Activated CD8-positive, alpha-beta T cell treated with anti-CD3 and anti-CD28 coated beads for 36 hours (primary cell): ENCODE measurements around the gene BAIAP3. TPM values are rescaled to one million over a fixed set of nuclear protein-coding genes. Genes with fewer than 3 reads are reported as not detected.

Experiments
- ATAC-seq: fragments of 200-7000 bp; cut with Tn5 transposase; one replicate; pipeline ENCODE4 v1.10.0; 2021; ENCODE audit warnings: mild to moderate bottlenecking, moderate library complexity
- CTCF ChIA-PET: fragments of 350-600 bp; sonication (Branson Sonifier 250); formaldehyde crosslinking; loops from one replicate; lab custom pipeline; 2021; ENCODE audit warnings: antibody characterized with exemption; lab: Charles Lee
- POLR2A ChIA-PET: fragments of 350-600 bp; sonication (Branson Sonifier 250); formaldehyde crosslinking; loops from one replicate; lab custom pipeline; 2021; ENCODE audit warnings: antibody characterized with exemption; lab: Charles Lee
- DNase-seq: peaks from one replicate; pipeline ENCODE4 v3.0.0-alpha.2; 2020
- H3K27ac Mint-ChIP-seq: one replicate; pipeline ENCODE4 v1.8.0; 2021; ENCODE audit warnings: mild to moderate bottlenecking, mixed read lengths
- H3K27me3 Mint-ChIP-seq: one replicate; pipeline ENCODE4 v1.8.0; 2021; ENCODE audit warnings: mixed read lengths
- H3K36me3 Mint-ChIP-seq: one replicate; pipeline ENCODE4 v1.8.0; 2021; ENCODE audit warnings: low read depth, mixed read lengths
- H3K4me1 Mint-ChIP-seq: one replicate; pipeline ENCODE4 v1.8.0; 2021; ENCODE audit warnings: low read depth, mixed read lengths
- H3K4me3 Mint-ChIP-seq: one replicate; pipeline ENCODE4 v1.8.0; 2021; ENCODE audit warnings: mild to moderate bottlenecking, moderate library complexity, mixed read lengths
- H3K9me3 Mint-ChIP-seq: one replicate; pipeline ENCODE4 v1.8.0; 2021; ENCODE audit warnings: mixed read lengths
- intact Hi-C: fragments of 100-400 bp; cut with micrococcal nuclease; formaldehyde crosslinking; loops from one replicate; pipeline ENCODE4 v1.10.0; 2022
- total RNA-seq, 2 experiments: library from RNA; stranded (reverse); gene quantifications; one replicate each; pipeline ENCODE4 v1.2.3, GENCODE V29; 2021
- TF ChIP-seq, protein P1 (sequence below): fragments of 200-600 bp; IDR thresholded peaks from one replicate; pipeline ENCODE4 v1.8.0; 2022; ENCODE audit warnings: antibody characterized with exemption, mild to moderate bottlenecking

BAIAP3 gene
- total RNA-seq, 2 experiments from 2014 or later, result 0.27 to 0.68 TPM

DNA sequence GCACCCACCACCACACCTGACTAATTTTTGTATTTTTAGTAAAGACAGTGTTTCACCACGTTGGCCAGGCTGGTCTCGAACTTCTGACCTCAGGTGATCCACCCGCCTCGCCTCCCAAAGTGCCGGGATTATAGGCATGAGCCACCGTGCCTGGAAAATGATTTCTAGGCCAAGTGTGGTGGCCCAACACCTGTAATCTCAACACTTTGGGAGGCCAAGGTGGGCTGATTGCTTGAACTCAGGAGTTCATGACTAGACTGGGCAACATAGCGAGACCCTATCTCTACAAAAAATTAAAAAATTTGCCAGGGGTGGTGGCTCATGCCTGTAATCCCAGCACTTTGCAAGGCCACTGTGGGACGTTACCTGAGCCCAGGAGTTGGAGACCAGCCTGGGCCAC is 11.0 kb upstream of the BAIAP3 start:
- no peak for DNase-seq
- ATAC-seq, result no peak
- intact Hi-C loops, result no loop called here
- no peak overlapping the region for H3K27ac Mint-ChIP-seq
- CTCF ChIA-PET, result no interaction called here
- H3K4me3 Mint-ChIP-seq, result no peak overlapping the region
- no peaks in the 10 kb centered on the region for H3K9me3 Mint-ChIP-seq
- H3K27me3 Mint-ChIP-seq, result no peaks in the 10 kb centered on the region
- H3K36me3 Mint-ChIP-seq, result peaks cover 39% of the 10 kb centered on the region
- H3K4me1 Mint-ChIP-seq, result no peaks in the 10 kb centered on the region
- TF ChIP-seq, protein P1, sequence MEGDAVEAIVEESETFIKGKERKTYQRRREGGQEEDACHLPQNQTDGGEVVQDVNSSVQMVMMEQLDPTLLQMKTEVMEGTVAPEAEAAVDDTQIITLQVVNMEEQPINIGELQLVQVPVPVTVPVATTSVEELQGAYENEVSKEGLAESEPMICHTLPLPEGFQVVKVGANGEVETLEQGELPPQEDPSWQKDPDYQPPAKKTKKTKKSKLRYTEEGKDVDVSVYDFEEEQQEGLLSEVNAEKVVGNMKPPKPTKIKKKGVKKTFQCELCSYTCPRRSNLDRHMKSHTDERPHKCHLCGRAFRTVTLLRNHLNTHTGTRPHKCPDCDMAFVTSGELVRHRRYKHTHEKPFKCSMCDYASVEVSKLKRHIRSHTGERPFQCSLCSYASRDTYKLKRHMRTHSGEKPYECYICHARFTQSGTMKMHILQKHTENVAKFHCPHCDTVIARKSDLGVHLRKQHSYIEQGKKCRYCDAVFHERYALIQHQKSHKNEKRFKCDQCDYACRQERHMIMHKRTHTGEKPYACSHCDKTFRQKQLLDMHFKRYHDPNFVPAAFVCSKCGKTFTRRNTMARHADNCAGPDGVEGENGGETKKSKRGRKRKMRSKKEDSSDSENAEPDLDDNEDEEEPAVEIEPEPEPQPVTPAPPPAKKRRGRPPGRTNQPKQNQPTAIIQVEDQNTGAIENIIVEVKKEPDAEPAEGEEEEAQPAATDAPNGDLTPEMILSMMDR, result no peak
- POLR2A ChIA-PET, result no interaction called here

DNA sequence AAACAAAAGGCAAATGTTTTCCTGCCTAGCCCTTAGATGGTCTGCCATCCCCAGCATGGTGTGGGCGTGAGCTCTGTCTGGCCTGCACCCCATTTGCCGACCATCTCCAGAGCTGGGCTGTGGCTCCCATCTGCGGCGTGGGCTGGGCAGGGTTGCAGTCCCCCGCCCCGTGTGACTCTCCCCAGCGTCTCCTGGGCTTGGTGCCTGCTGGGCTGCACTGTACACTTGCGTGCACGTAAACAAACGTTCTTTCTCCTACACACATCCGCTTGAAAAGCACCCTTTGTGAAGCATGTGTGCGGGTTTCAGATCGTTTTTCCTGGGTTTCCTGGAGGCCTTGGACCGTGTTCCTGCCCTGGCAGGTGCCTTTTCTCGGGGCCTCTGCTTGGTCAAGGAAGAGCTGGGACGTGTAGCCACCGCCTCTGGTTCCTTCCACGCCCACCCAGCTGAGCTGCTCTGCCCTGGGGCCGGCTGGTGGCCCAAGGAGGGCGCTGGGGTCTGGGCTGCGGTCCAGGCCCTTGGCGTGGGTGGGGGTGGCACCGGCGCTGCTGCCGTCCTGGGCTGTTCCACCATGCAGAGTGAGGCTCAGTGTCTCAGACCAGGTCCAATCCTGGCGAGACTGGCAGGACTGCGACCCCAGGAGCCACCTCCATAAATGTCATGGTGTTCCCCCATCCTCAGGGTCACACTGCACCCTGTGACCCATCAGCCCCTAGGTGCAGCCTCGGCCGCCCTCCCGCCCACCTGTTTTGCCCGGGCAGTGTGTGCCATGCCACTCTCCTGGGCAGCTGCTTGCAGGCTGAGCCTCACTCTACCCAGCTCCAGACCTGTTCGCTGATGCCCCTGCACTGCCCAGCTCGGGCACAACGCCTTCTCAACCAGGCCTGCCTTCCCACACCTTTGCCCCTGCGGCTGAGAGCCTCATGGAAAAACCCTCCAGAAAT is 9.9 kb upstream of the BAIAP3 start:
- DNase-seq (no peak), ATAC-seq (no peak)
- Mint-ChIP-seq H3K27ac (no peak overlapping the region), H3K9me3 (no peaks in the 10 kb centered on the region), H3K36me3 (peaks cover 30% of the 10 kb centered on the region), H3K27me3 (no peaks in the 10 kb centered on the region), H3K4me1 (no peaks in the 10 kb centered on the region), H3K4me3 (no peak overlapping the region)
- intact Hi-C loops, result no loop called here
- ChIA-PET POLR2A (interaction anchor here (1.5 kb wide), 1 partner anchor 13 kb away, joined by 3 read pairs; no protein-coding TSS in a partner anchor), CTCF (no interaction called here)
- TF ChIP-seq, protein P1, result no peak

DNA sequence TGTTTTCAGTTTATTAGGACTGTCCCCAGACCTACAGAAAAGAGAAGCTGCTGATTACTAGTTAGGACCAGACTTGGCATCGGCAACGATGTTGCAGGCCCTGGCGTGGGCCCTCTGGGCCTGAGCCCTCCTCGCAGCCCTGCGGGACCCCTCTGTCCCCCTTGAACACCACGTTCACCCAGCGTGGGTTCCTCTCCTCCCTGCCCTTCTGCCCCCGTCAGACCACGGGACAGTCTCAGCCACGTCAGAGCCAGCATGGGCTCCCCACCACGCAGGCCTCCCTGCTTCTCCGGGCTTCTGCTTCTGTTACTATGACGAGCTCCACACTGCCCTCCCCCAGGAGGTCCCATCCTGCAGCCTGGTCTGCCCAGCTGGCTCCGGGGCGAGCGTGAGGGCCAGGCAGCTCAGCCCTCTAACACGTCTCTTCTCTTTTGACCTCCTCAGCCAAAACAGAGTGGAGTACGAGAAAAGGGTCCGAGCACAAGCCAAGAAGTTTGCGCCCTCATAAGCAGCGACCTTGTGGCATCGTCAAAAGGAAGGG is 9.1 kb upstream of the BAIAP3 start:
- ChIA-PET CTCF (no interaction called here), POLR2A (interaction anchor here (1.5 kb wide), 1 partner anchor 12 kb away, joined by 3 read pairs; no protein-coding TSS in a partner anchor)

DNA sequence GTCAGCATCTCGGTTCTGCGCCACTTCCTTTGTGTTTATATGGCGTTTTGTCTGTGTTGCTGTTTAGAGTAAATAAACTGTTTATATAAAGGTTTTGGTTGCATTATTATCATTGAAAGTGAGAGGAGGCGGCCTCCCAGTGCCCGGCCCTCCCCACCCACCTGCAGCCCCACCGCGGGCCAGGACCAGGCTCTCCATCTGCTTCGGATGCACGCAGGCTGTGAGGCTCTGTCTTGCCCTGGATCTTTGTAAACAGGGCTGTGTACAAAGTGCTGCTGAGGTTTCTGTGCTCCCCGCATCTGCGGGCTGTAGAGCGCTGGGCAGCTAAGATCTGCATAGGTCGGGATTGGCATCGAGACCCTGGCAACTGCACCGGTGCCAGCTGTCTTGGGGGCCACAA is 8.2 kb upstream of the BAIAP3 start:
- intact Hi-C loops, result no loop called here
- DNase-seq, result no peak
- H3K9me3 Mint-ChIP-seq, result no peaks in the 10 kb centered on the region
- ChIA-PET CTCF (no interaction called here), POLR2A (interaction anchor here (0.6 to 1.5 kb wide), 2 partner anchors 9 to 11 kb away, joined by 3 read pairs; no protein-coding TSS in a partner anchor)
- TF ChIP-seq, protein P1, result no peak
- H3K4me1 Mint-ChIP-seq, result no peaks in the 10 kb centered on the region
- H3K27ac Mint-ChIP-seq, result no peak overlapping the region
- H3K36me3 Mint-ChIP-seq, result peaks cover 18% of the 10 kb centered on the region
- no peak for ATAC-seq
- H3K27me3 Mint-ChIP-seq, result no peaks in the 10 kb centered on the region
- no peak overlapping the region for H3K4me3 Mint-ChIP-seq

More for the DNA sequence above, 9.1 kb upstream of the BAIAP3 start:
- no peak overlapping the region for H3K27ac Mint-ChIP-seq
- TF ChIP-seq, protein P1, result no peak
- intact Hi-C loops, result no loop called here
- H3K9me3 Mint-ChIP-seq, result no peaks in the 10 kb centered on the region
- H3K36me3 Mint-ChIP-seq, result peaks cover 27% of the 10 kb centered on the region
- no peaks in the 10 kb centered on the region for H3K4me1 Mint-ChIP-seq
- DNase-seq, result no peak
- ATAC-seq, result no peak
- no peak overlapping the region for H3K4me3 Mint-ChIP-seq
- H3K27me3 Mint-ChIP-seq, result no peaks in the 10 kb centered on the region
